Upper lobe of left lung (tissue), 6 donors: ENCODE data around the gene DNAH3. TPM values are rescaled to one million over a fixed set of nuclear protein-coding genes. Genes with fewer than 3 reads are reported as not detected.

Source experiments
- ATAC-seq, 2 donors: fragments of 200-7000 bp; cut with Tn5 transposase; one replicate each; pipeline ENCODE4 v1.9.1; 2022; ENCODE audit warnings: mild to moderate bottlenecking in 2 of 2, moderate library complexity in 2 of 2; ENCODE audit not compliant: low FRiP score in 2 of 2
- DNase-seq, 2 donors: peaks; one replicate each; pipeline ENCODE4 v3.0.0-alpha.2; 2019 to 2020
- H3K27ac ChIP-seq, 4 donors: fragments of 200-600 bp; sonication (generic); one replicate each; pipeline ENCODE4 v1.5.1; 2016 to 2019
- H3K27me3 ChIP-seq, 4 donors: fragments of 200-600 bp; sonication (generic); one replicate each; pipeline ENCODE4 v1.5.1; 2017 to 2019
- H3K36me3 ChIP-seq, 4 donors: fragments of 200-600 bp; sonication (generic); one replicate each; pipeline ENCODE4 v1.5.1; 2016 to 2019
- H3K4me1 ChIP-seq, 4 donors: fragments of 200-600 bp; sonication (generic); one replicate each; pipeline ENCODE4 v1.5.1; 2018 to 2019
- H3K4me3 ChIP-seq, 4 donors: fragments of 200-600 bp; sonication (generic); one replicate each; pipeline ENCODE4 v1.5.1; 2017 to 2019; ENCODE audit warnings: mild to moderate bottlenecking in 2 of 4, moderate library complexity in 1 of 4
- H3K9me3 ChIP-seq, 4 donors: fragments of 200-600 bp; sonication (generic); one replicate each; pipeline ENCODE4 v1.5.1; 2018 to 2019
- CTCF ChIP-seq, 6 experiments: fragments of 450-650 bp in 4 of 6; fragments of 200-600 bp in 2 of 6; sonication (generic) in 2 of 6; IDR thresholded peaks; one replicate each; pipeline ENCODE4 v1.5.1; 2016 to 2019; ENCODE audit warnings: antibody characterized with exemption in 6 of 6
- EP300 ChIP-seq, 4 donors: sonication (generic); formaldehyde crosslinking; IDR thresholded peaks; one replicate each; pipeline ENCODE4 v1.5.1; 2017; ENCODE audit warnings: antibody characterized with exemption in 4 of 4, control low read depth in 2 of 4
- POLR2A ChIP-seq, 4 donors: fragments of 450-650 bp; IDR thresholded peaks; one replicate each; pipeline ENCODE4 v1.5.1; 2016 to 2017; ENCODE audit warnings: antibody characterized with exemption in 4 of 4, mild to moderate bottlenecking in 2 of 4
- POLR2AphosphoS5 ChIP-seq, 2 donors: sonication (generic); formaldehyde crosslinking; IDR thresholded peaks; one replicate each; pipeline ENCODE4 v1.5.1; 2017; ENCODE audit warnings: antibody characterized with exemption in 2 of 2
- WGBS, 2 donors: methylation state at CpG; one replicate each; pipeline ENCODE4 v1.1.5; 2017 to 2018; 5-methylcytosine and 5-hydroxymethylcytosine counted together
- total RNA-seq, 6 donors: library from RNA; depleted of rRNA in 4 of 6; stranded (reverse); fragments of >200 nt in 4 of 6; gene quantifications; one replicate each; pipeline versions ENCODE4 v1.1.0 to v1.2.1, GENCODE V29; 2016 to 2021
- donor health status: DM: no; HTN: no; CAD: no; lungs with moderate emphysema.
- donor health status: DM: no; HTN: yes; CAD: no; lungs with severe emphysema.

DNAH3 gene
- total RNA-seq, 6 donors from 2014 or later = 0.23 to 48.1 (median 4.8) TPM

GRCh38 chr16:20901436-20902112, 249.1 kb downstream of the DNAH3 start:
- peak; percentile 31 to 77 for ATAC-seq
- no peak for TF ChIP-seq CTCF (IDR thresholded peaks at IDR 0.05)
- peak; percentile 11 to 56 for TF ChIP-seq POLR2AphosphoS5 (IDR thresholded peaks at IDR 0.05)
- TF ChIP-seq EP300 (IDR thresholded peaks at IDR 0.05) = no peak
- peak in 1 of 4 donors; percentile 53 for TF ChIP-seq POLR2A (IDR thresholded peaks at IDR 0.05)

GRCh38 chr16:20901068-20901435, 249.6 kb downstream of the DNAH3 start:
- TF ChIP-seq CTCF (IDR thresholded peaks at IDR 0.05) (no peak), POLR2A (IDR thresholded peaks at IDR 0.05) (peak in 1 of 4 donors; percentile 28)
- H3K4me1 ChIP-seq = peaks cover 57 to 76% (median 62%) of the 10 kb centered on the region in 4 donors

More at GRCh38 chr16:20901436-20902112, 249.1 kb downstream of the DNAH3 start:
- peak; percentile 87 for DNase-seq
- WGBS, 2 donors = 36 to 37% methylated on average over 27 of the region's 27 CpGs
- H3K27ac ChIP-seq = peak overlapping the region; percentile 95 to 99 (median 97)
- peaks cover 62 to 81% (median 65%) of the 10 kb centered on the region in 4 donors for H3K4me1 ChIP-seq
- H3K27me3 ChIP-seq = no peaks in the 10 kb centered on the region
- no peaks in the 10 kb centered on the region for H3K9me3 ChIP-seq
- H3K4me3 ChIP-seq = peak overlapping the region; percentile 53 to 91 (median 74)
- peaks cover 0 to 7% (median 0%) of the 10 kb centered on the region in 4 donors for H3K36me3 ChIP-seq

GRCh38 chr16:20900299-20901067, 250.2 kb downstream of the DNAH3 start, which contains the start of the genes DCUN1D3 and LYRM1:
DCUN1D3 (minus strand) TSS chr16:20900358; CDS start chr16:20862538, 37,820 bp downstream.
LYRM1 (plus strand) TSS chr16:20900771; CDS start chr16:20915556, 14,785 bp downstream.
- DNase-seq = peak; percentile 97 to 98
- Histone ChIP-seq H3K36me3 (peaks cover 0 to 15% (median 0%) of the 10 kb centered on the region in 4 donors), H3K9me3 (no peaks in the 10 kb centered on the region), H3K27me3 (no peaks in the 10 kb centered on the region), H3K4me3 (peak within 1 kb of the TSS; percentile 53 to 91 (median 74)), H3K4me1 (peaks cover 51 to 70% (median 56%) of the 10 kb centered on the region in 4 donors), H3K27ac (peak within 1 kb of the TSS; percentile 95 to 99 (median 97))
- peak; percentile 92 to 95 for ATAC-seq
- peak in 1 of 4 donors; percentile 64 for TF ChIP-seq EP300 (IDR thresholded peaks at IDR 0.05)
- peak; percentile 83 to 89 for TF ChIP-seq POLR2AphosphoS5 (IDR thresholded peaks at IDR 0.05)
- peak in 2 of 6 experiments; percentile 6 to 14 for TF ChIP-seq CTCF (IDR thresholded peaks at IDR 0.05)
- peak; percentile 10 to 94 (median 83) for TF ChIP-seq POLR2A (IDR thresholded peaks at IDR 0.05)
- WGBS, 2 donors = 1% methylated on average over 34 to 53 of the region's 62 CpGs

More at GRCh38 chr16:20901068-20901435, 249.6 kb downstream of the DNAH3 start:
- Histone ChIP-seq H3K36me3 (peaks cover 0 to 12% (median 0%) of the 10 kb centered on the region in 4 donors), H3K27me3 (no peaks in the 10 kb centered on the region), H3K4me3 (peak overlapping the region; percentile 53 to 91 (median 74)), H3K9me3 (no peaks in the 10 kb centered on the region), H3K27ac (peak overlapping the region; percentile 95 to 99 (median 97))
- DNase-seq (no peak), ATAC-seq (peak in 1 of 2 donors; percentile 6)
- 1 to 6% methylated on average over 3 to 17 of the region's 20 CpGs for WGBS, 2 donors

- TF ChIP-seq EP300 (IDR thresholded peaks at IDR 0.05) = no peak
- no peak for TF ChIP-seq CTCF (IDR thresholded peaks at IDR 0.05)
- no peak for TF ChIP-seq POLR2A (IDR thresholded peaks at IDR 0.05)
- no peak for TF ChIP-seq POLR2AphosphoS5 (IDR thresholded peaks at IDR 0.05)
- H3K4me3 ChIP-seq = peak overlapping the region; percentile 53 to 91 (median 74)
- H3K9me3 ChIP-seq = no peaks in the 10 kb centered on the region
- DNase-seq (no peak), ATAC-seq (peak; percentile 3 to 6)
- H3K4me1 ChIP-seq = peaks cover 43 to 62% (median 48%) of the 10 kb centered on the region in 4 donors
- peaks cover 0 to 19% (median 0%) of the 10 kb centered on the region in 4 donors for H3K36me3 ChIP-seq
- H3K27me3 ChIP-seq = no peaks in the 10 kb centered on the region
- 0% methylated on average over 17 to 23 of the region's 23 CpGs for WGBS, 2 donors
- H3K27ac ChIP-seq = peak overlapping the region; percentile 95 to 99 (median 97)
Measured at GRCh38 chr16:20899477-20900298, 251.0 kb downstream of the DNAH3 start.
